HG03045 (cell line): ENCODE results near the gene PRR5L.

Experiments used
- ATAC-seq: cut with Tn5 transposase; IDR thresholded peaks from one replicate; pipeline ENCODE4 v1.9.1; 2021; ENCODE audit warnings: mild to moderate bottlenecking, moderate library complexity; ENCODE audit not compliant: unreplicated experiment

The PRR5L gene

DNA sequence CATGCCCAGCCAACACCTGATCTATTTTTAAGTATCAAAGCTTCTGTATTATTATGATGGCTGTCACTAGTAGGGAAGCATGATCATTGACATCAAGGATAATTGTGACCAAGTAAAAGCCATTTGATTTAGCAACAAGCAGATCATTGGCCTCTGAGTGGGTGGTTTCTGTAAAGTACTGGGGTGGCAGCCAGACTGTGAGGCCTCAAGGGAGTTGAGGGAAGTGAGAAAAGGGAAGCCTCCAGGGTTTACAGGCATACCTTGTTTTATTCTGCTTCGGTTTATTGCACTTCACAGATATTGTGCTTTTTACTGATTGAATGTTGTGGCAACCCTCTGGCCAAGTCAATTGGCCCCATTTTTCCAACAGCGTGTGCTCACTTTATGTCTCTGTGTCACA is 60.1 kb downstream of the PRR5L start:
- ATAC-seq = peak; percentile 54

DNA sequence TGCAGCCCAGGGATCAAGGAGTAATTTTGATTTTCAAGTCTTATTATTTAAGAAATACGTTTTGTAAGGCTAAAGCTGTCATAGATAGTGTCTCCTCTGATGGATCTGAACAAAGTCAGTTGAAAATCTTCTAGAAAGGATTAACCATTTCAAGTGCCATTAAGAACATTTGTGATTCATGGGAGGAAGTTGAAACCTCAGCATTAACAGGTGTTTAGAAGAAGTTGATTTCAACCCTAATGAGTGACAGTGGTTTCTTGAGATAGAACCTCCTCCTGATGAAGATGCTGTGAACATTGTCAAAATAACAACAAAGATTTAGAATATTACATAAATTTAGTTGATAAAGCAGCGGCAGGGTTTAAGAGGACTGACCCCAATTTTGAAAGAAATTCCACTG is 61.7 kb downstream of the PRR5L start:
- ATAC-seq = no peak

DNA sequence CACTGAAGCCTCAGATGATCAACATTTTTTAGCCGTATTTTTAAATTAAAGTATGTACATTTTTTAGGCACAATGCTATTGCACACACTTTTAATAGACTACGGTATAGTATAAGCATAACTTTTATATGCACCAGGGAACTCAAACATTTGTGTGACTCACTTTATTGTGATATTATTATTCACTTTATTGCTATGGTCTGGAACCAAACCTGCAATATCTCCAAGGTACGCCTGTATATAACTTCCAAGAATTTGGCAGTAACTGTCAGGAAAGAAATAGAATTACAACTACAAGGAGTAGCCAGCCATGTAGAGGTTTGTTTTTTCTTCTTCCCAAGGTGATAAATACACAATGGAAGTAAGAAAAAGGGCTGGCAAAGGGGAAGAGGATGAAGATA is 62.3 kb downstream of the PRR5L start:
- ATAC-seq = no peak

DNA sequence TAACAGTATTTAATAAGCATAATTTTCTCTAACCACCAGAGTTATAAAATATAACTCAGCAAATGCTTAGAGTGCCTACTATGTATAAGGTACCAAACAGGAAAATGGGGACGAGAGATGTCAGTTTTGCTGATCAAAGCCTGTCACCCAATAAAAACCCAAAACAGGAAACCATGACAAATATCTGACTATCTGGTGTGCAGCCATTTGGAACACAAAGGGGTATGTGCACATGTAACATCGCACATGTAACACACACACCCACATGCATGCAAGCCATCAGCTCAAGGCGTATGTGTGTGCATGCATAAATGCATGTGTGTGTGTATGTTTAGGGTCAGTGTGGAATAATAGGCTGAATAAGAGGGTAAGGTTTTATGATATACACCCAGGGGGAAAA is 64.2 kb downstream of the PRR5L start:
- no peak for ATAC-seq

DNA sequence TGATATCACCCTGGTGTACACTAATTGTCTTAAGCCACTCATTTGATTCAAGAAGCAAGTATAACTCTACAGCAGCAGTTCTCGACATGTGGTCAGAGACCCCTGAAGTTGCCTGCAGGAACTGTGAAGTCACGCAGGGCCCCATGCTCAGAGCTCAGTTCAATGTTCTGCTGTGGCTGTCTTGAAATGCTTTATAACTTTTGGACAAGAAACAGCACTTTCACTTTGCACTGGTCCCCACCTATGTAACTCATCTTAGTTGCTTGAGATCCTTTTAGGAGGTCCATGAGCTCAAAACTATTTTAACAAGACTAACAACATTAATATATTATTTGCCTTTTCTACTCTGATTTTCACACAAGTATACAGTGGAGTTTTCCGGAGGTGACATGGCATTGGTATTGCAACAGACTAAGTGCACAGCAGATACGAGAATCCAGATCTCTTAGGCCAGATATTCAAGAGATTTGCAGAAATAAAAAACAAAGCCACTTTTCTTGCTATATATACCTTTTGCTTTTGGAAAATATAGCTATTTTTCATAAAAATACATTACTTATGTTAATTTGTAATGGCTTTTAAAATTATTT is 64.8 kb downstream of the PRR5L start:
- no peak for ATAC-seq

DNA sequence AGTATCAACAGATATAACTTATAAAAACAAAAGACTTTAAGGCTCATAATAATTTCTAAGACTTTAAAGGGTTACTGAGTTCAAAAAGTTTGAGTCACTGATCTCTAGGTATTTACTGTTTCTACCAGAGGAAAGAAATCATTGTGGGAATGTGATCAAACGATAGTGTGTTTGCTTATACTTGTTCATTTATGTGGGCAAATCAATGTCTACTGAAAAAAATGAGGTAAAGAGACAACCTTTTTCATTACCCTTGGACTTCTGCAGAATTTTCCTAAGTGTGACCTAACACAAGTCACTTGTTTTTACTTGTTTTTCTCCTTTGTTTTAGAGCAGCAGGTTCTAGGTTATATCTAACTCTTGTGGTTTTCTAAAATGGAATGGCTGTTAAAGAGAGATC is 65.4 kb downstream of the PRR5L start:
- ATAC-seq = no peak

DNA sequence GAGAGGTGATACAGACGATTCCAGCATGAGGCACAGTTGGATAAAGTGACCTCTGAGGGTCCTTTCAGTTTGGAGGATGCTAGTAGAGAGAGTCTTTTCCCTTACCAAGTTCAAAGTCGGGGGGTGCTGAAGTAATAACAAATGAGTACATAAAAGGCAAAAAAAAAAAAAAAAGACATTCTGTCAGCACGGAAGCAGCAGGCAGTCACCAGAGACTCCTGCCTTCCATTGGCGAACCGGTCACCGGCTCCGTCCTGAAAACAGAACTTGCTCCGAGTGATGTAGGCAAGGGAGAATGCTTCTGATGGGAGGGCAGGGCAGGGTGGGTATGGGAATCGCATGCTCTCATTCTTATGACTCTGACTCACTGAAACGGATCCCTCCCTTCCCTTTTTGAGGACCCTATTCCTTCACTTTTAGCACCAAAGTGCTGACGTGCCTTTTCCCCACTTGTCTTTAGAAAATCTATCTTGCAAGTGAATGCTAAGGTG is 65.9 kb downstream of the PRR5L start:
- no peak for ATAC-seq

DNA sequence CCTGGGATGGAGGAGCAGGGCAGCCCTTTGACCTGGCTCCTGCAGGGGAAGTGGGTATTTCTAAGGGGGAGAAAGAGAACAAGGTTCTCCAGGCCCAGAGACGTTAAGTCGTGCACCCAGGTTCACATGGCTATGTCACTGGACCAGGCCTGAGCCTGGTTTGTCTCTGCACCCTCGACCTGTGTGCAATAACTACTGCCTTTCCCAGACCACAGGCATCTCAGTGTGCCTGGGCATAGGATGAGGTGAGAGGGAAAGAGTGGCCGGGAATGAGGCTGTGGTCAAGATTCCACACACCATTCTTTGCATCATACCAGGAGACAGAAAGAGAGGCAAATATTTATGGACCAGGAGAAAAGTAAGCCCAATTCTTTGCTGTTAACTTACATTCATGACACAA is 66.8 kb downstream of the PRR5L start:
- no peak for ATAC-seq

DNA sequence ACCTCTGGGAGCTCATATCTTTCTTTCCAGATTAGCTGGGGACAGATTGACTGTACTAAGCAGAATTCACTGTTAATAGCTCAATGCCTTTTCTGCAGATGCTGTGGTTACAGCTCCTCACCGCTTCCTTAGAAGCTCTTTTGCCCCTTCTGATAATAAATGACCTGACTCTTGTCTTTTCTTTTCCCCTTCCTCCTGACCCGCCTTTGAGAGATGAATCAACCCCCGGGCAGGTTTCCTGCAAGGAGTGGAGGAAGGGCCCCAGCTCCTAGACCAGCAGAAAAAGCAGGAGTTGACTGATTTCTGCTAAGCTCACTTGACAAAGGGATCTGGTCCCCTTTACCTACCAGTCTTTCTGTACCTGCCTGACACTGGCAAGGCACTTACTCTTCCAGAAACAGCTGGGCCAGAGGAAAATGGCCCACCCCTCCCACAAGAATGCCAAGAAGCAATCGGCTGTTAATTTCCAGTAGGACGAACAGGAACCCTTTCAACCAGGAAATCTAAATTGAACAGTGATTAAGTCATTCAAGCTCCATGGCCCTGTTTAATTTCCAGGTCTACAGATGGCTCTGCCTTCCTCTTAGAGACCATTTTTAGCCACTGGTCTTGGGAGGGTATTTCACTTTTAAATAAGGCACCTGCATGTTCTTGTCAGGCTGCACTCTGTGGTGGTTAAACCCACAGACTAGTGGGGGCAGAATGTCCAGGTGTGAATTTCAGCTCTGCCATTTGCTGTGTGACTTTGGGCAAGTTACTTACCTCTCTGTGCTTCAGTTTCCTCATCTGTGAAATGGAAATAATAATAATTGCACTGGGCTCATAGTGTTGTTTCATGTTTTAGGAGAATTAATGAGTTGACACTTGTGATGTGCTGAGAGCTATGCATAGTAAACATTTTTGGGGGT is 67.5 kb downstream of the PRR5L start:
- no peak for ATAC-seq

DNA sequence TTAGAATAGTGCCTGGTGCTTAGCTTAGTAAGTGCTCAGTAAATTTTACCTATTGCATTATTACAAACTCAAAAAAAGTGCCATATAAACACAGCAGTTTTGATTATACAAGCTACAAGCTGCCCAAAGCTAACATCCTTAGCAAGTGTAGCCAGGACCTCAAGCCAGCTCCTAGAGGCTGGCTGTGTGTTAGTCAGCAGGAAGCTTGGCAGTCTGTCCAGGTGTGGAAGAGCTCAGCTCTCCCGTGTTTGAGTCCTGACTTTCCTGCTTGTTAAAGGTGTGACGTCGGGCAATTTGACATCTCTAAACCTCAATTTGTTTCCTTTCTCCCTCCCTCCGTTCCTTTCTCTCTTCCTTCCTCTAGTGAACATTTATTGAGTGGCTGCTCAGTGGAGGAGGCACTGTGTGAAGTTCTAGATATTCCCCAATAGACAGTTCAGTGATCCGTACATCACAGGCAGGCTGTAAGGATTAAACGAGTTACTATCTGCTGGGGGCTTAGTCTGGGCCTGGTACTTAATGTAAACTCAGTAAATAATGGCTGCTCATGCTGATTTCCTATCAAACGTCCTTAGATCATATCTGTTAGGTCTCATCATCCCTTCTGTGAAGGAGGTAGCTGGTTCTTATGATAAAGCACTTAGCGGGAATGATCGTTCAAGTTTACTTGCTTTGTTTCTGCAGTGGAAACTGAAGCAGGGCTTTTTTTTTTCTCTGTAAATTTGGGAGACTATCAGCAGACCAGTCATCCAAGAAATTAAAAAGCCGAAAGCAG is 68.7 kb downstream of the PRR5L start:
- no peak for ATAC-seq

DNA sequence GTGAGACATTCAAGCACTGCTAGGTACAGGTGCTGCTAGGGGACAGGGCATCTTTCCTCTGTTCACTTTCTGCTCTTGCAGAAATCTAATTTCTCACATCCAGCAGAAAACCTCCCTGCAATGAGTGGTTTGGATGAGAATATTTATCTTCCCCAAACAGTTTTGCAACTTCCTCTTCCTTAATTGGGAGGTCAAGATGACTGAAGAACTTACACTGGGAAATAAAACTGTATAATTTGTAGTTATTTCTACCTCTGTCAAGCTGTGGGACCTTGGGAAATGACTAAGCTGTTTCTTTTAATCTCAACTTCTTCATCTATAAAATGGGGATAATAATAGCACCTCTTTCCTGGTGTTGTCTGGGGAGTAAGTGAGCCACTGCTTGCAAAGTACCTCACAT is 69.8 kb downstream of the PRR5L start:
- ATAC-seq = no peak

DNA sequence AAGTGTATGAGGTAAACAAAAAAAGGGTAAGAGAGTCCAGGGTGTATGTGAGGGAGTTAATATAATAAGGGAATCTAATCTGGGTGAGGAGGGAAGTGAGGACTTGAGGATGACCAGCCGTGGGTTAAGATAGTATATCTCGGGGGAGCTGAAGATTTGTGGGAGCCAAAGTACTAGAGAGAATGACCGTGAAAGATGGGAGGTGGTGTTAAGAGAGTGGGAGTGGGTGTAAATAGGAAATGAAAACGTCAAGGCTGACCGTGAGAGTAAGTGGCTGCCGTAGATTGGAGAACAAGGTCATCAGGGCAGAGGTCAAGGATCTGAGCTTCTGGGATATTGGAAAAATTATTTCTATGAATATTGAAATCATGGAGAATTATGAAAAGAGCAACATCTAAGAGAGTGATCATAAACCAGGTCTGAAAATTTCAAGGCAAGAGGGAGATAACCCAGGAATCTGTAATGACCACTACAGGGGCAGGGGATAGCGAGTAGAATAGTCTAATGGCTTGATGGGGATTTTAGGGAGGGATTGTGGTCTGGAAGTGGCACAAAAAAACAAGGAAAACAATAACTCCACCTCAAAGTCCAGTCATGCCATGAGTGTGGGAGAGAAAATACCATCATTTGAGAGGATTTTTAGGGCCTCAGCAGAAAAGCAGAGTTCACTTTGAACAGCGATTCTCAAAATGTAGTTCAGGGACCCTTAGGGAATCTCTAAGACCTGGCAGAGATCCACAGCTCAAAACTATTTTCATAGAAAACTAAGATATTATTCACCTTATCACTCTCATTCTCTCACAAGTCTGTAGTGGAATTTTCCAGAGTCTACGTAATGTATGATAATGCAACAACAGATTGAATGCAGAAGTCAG is 72.0 kb downstream of the PRR5L start:
- no peak for ATAC-seq

DNA sequence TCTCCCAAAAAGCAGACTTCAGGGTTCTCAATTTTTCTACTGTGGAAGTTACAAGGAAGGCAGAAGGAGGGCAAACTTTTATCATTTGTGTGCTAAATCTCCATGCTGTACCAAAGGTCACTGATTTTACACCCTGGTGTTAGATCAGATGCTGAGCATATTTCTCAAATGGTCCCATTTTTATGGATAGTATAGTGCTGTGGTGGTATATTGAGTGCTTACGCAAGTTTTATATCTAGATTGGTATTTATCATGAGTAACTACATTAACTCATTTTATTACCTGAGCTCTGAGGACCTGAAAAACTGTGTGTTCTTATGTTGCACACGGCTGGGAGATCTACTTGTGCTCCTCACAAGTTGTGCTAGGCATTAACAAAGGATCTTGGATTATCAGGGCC is 75.1 kb downstream of the PRR5L start:
- ATAC-seq = no peak

DNA sequence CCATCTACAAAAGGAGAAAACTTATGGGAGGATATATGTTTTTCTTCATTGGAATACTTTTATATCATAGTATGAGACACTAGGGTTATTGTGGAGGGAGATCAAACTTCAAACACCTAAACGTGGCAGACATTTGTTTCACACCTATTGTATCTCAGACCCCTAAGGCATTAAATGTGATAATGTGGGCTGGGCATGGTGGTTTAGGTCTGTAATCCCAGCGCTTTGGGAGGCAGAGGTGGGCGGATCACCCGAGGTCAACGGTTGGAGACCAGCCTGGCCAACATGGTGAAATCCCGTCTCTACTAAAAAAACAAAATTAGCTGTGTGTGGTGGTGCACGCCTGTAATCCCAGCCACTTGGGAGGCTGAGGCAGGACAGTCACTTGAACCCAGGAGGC is 75.5 kb downstream of the PRR5L start:
- no peak for ATAC-seq

DNA sequence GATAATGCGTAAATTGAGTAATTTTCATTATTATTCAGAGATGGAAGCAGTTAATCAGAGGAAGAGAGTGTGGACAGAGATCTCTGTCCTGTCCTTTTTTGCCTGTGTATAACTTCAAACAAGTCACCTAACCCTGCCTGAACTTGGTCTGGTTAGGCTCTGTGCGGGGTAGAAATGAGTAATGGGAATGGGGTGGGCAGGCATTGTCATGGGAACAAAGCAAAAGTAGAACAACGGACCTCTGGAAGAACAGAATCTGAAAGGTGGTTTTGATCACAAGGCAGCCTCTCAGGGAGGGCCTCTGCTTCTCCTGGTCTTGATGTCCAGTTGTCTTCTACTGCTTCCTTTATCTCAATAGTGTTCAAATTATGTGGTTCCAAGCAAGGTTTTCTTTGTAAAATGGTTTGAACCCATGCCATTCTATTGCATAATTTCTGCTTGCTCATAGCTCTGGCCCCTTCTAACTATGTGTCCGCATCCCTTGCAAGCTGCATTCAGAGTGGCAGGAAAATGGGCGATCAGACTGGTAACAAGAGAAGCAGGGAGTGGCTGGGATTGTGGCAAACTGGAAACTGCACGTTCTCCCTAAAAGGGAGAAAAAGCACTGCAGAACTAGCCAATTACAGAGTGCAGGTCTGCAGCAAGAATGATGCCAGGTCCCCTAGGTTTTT is 76.1 kb downstream of the PRR5L start:
- no peak for ATAC-seq

DNA sequence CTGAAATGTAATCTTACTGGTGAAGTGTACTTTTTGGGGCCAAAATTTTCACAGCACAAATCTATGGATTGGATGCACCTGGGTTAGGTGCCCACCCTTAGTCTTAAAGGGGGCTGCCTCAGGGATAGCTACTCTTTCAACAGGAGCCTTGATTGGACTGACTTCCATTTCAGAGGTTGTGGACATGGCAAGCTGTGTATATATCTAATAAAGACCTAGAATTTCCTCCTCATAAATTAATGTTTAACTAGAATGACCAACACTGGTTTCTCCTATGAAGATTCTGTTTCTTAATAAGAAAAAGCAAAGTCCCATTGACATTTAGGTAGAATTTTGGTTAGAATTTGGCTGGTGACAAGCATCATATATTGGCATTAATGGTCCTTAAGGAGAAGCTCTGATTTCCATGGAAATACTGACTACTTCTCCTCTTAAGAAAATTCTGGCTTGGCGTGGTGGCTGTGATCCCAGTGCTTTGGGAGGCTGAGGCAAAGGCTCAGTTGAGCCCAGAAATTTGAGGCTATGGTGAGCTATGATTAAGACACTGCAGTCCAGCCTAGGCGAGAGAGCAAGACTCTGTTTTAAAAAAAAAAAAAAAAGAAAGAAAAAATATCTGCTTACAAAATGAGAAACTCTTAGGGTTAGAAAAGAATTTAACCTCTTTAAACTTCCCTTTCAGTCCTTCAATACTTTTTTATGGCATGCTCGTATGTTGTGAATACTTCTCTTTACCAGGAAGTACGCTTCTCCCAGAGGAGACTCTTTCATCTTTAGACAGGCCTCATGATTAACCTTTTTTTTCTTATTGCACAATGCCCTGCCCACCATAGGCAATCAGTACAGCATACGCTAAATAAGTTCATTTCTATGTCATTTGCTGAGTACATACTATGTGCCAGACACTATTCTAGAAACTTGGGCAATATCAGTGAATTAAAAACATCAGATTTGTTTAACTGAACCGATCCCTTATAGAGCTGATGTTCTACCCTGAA is 77.2 kb downstream of the PRR5L start:
- ATAC-seq = no peak

DNA sequence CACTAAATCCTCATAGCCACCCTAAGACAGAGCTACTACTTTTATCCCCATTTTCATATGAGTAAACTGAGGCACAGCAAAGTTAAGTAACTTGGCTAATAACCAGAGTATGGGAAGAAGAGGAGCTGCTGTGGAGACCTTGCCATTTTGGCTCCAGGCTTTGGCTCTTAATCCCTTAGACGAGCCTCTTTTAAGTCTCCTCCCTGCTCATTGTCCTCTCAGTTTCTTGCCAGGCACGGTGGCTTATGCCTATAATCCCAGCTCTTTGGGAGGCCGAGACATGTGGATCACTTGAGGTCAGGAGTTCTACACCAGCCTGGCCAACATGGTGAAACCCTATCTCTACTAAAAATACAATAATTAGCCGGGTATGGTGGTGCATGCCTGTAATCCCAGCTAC is 78.6 kb downstream of the PRR5L start:
- ATAC-seq = no peak

DNA sequence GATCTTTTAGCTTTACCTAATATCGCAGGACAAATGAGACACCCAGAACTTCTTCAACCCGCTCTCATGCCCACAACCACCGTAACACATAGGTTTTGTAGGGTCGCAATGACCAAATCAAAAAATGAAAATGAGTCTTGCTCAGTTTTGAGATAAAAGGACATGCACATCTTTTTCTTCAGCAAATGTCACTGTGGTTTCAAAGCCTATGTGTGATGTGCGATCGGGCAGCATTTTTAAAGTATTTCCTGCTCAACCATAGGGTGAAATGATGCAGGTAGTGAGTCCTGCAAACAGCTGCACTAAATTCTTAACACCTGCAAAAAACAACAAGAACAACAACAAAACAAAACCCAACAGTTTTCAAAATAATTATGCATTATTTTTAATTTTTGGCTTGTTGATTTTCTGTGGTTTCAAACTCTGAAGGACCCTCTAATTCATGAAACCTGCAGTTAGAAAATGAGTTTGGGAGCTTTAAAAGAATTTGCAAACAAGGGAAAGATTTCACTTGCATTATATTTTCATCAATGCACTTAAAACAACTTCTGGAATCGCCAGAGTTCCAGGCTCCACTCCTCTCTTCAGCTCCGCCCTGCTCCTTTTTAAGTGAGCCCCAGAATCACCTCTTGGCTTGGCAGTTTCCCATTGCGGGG is 79.4 kb downstream of the PRR5L start:
- no peak for ATAC-seq
